SH-SY5Y (cell line): ENCODE measurements around the gene DPYD.

Experiments used
- GATA2 ChIP-seq: IDR thresholded peaks from 2 replicates; pipeline ENCODE4 v1.6.1; 2011; ENCODE audit warnings: mild to moderate bottlenecking, low read depth, low read length
- GATA3 ChIP-seq: IDR thresholded peaks from 2 replicates; pipeline ENCODE4 v1.6.1; 2011; ENCODE audit warnings: low read depth, mild to moderate bottlenecking, low read length, moderate library complexity

The DPYD gene

DNA sequence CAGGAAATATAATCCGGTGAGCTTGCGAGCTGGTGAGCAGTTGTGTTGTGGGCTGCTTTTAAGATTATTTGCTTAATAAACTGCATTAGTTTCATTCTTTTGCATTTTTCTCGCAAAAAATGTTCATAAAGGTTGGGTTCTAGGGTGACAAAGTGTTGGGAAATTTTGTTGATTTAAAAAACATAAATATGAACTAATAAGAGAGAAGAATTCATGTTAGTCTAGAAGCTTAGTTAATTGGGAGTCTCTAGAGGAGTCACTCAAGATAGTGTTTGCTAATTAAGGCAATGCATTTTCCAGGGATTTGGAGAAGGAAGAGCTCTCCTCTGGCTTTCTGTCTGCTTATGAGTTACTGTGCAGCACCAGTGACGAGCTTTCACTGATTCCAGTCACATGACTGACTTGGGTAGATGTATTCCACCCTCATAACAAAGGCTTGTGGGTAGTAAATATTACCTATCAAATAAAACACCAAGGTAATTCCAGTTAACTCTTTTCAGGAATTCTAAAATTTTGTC lies 782.3 kb downstream of the DPYD start:
- TF ChIP-seq GATA3 (no peak), GATA2 (no peak)

DNA sequence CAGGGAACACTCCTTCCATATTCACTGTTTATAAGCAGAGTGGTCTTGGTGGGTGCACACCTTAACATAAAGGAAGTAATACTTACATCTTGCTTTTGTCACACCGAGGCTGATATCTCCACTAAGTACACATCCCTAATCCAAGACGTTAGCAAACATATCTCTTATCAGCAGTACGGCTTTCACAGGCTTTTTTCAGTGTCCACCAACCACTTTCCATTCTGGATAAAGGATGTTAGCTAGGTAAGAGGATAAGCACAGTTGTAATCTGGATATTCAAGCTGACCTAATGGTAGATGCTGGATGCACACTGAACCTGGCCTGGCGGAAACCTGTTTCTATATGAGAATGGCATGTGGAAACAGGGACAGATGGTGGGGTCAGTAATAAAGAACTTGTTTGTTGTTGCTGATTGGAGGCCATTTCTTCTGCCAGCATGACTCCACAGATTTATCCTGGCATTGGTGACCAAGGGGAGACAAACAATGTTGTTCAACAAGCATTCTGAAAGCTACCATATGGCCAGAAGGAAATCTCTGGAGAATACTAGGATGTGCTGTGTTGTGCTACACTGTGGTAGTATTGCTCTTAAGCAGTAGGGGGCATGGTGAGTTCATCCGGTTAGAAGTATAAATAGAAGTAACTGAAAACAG lies 782.8 kb downstream of the DPYD start:
- TF ChIP-seq GATA2, result no peak
- no peak for TF ChIP-seq GATA3

DNA sequence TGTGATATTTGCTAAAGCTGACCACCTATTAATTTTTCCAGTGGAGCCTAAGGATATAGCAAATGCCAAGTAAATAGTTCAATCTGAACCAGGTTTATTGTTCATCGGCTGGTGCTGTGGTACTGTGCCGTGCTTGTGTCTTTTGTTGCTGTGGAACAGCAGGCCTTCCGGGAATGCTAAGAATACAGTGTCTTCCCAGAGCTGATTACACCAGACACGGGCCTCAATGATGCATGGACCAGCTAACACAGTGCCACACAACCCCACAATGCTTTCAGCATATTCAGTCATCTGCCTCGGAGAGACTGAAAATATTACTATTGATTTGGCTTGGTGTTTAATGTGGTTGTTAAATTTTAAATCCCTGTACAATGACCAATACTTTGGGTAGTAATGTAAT lies 783.8 kb downstream of the DPYD start:
- TF ChIP-seq GATA2 (no peak), GATA3 (no peak)

DNA sequence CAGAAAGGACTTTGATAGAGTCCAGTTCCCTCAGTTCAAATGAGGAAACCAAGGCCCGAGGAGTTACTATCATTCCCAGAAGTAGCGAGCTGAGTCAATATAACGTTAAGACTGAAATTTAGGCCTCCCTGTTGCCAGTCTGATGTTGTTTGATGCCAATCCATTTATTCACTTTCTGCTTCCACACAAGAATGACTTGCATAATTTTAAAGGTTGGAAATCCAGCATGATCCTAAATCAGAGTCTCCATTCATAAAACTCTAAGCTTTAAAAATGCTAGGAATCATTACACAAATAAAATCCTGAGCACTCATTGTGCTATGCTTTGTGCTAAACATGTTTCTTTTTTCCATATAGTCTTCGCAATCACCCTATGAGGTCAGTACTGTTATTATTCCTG lies 784.9 kb downstream of the DPYD start:
- TF ChIP-seq GATA2, result no peak
- no peak for TF ChIP-seq GATA3

DNA sequence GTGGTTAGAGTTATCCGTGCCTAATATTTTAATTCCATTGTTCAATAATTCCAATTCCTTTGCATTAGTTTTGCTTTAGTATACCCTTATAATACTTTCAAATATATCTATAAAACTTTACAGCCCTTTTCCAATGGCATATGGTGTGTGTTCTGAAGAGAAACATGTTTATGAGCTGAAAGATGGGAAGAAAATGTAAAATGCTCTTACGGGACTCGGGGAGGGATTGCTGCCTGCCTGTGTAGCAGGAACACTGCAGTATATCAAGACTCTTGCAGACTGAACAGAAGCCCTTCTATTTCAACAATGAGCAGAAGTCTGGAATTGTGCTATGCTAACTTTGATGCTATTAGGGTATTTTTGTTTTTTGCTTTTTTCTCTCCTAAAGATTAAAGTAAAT lies 792.4 kb downstream of the DPYD start:
- TF ChIP-seq GATA3 (no peak), GATA2 (no peak)

DNA sequence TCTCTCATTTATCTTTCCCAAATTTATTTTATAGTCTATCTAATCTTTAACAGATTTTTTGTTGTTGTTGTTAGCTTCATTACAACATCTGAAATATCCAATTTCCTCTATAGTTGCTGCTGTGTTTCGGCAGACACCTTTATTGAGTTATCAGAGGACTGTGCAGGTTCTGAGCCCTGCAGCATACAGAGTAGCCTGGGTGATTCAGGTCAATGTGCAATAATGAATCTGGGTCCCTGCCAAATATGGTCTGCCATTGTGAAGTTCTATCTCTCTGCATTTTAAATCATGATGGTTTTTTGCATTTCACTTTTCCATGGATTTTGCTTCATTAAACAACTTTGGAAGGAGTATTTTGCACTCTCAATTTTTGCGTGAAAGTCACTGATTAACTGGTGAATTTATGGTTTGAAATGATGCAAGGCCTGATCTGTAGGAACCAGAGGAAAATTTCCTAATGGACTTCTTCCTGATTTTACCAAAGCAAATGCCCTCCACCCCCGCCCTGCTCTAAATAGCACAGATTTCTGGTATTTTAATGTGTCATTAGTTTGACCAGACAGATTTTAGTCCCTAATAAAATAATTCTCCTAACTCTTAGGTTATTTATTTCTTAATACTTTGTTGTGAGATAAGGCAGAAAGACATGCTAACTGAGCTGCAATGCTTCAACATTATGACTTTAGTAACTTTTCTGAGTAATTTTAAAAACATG lies 797.0 kb downstream of the DPYD start:
- TF ChIP-seq GATA3 (no peak), GATA2 (peak; percentile 59)

DNA sequence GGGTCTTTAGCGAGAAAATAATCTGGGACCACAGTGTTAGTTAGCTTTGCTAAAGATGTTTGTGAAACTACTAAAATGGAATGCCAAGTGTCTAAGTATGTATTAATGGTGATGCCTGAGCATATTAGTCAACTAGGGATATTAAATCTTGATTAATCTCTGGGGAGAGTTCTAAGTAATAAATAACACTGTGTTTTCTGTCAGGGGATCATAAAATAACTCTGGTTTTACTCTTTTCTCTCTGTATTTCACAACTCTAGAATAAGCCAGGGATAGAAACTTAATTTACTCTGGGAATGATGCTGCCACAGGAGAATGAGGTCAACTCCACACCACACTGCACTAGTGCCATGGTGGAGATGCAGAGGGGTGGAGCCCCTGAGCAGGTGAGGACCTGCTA lies 800.0 kb downstream of the DPYD start:
- no peak for TF ChIP-seq GATA2
- no peak for TF ChIP-seq GATA3

DNA sequence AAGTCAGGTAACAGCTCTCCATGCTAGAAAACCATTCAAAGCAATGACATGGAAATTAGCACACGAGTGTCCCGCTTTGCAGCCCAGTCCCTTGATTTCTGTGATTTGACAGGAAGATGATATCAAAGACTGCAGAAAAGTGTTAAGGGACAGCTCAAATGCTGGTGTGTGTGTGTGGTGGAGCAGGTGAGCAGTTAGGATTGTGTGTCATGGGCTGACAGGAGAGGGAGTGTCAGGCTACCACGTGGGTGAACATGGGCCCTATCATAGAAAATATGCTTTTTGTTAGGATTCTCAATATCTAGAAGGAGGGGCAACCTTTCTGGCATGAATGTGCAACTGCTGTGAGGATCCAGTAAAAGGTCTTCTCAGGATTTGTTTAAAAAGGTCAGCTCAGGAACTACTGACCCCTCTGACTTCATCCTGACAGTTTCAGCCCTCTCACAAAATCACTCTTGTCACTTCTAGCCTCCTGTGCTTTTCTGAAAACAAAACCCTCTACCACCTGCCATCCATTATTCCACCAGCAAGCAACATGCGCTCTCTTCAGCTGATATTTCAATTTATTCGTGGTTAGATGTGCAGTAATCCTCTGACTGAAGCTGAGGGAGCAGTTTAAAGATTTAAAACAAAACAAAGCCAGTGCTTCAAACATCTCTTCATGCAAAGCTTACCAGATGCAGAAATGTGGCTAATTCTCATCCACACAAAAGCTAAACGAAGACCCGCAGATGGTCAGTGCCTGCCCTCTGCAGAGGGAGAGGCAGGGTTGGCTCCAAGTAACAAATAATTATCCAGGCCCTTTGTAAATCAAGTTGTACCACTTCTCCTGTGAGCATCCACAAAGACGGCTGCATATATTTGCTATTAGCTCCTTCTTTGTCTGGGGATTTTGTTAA lies 801.3 kb downstream of the DPYD start:
- TF ChIP-seq GATA3, result no peak
- no peak for TF ChIP-seq GATA2

DNA sequence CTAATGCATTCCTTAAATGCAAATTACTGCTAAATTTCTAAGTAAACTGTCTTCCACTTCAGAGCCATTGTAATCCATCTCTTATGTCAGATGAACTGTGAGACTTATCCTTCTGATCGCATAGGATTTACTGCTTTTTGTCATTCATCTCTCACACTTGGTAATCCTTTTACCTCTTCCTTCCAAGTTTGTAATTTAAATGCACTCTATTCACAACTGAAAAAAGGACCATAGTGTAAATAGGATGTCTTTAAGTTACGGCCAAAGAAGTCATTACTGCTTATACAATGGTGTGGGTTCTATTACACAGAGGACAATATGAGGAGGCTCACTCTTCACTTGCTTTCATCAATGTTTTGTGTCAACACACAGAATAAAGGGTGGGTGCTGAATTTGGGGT lies 806.0 kb downstream of the DPYD start:
- TF ChIP-seq GATA2 (no peak), GATA3 (no peak)

DNA sequence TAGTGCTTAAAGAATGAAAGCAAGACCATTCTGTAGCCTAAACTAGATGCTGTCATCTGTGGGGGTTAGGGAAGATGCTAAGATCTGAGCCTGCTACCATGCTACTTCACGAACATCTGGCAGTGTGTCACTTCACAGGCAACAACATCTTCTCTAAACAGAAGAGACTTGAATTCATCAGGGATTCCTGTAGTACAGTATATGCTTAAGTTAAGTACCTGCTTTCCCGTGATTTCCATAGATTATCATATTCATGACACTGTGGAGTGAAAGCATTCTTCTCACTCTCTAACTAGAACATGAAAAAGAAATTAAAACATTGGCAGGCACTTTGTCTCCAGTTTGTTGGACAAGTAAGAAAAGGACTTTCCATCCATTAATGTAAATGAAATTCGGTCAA lies 808.4 kb downstream of the DPYD start:
- TF ChIP-seq GATA3 (no peak), GATA2 (no peak)

DNA sequence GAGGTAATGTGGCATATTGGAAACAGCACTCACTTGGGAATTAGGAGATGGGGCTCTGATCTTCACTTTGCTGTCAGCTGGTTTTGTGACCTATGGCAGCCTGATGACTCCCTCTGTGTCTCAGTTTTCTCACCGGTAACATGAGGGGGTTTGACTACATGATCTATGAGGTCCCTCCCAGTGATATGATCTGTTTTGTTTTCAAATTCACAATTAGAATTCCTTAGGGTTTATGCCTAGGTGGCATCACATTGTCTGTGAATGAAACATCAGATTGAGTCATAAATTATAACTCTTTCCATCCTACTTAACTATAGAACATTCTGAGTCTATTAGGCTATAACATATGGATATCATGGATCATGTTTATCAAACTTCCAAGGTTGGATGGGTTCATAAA lies 812.7 kb downstream of the DPYD start:
- no peak for TF ChIP-seq GATA2
- TF ChIP-seq GATA3, result no peak

DNA sequence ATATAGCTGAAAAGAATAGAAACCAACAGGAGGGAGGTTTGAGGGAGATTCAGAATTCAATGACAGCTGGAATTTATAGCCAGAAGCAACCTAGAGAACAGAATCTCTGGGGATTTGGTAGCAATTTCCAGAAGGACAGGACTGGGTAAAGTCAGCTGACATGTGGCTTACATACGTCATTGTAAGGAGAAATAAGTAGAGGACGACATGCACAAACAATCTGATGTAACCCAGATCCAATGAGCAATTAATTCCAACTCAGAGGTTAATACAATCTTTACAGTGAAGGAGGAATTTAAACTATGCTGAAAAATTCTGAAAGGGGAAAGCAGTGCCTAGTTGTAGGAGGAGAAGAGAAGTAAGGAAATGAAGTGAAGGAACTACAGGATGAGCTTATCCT lies 815.3 kb downstream of the DPYD start:
- TF ChIP-seq GATA2, result no peak
- no peak for TF ChIP-seq GATA3

DNA sequence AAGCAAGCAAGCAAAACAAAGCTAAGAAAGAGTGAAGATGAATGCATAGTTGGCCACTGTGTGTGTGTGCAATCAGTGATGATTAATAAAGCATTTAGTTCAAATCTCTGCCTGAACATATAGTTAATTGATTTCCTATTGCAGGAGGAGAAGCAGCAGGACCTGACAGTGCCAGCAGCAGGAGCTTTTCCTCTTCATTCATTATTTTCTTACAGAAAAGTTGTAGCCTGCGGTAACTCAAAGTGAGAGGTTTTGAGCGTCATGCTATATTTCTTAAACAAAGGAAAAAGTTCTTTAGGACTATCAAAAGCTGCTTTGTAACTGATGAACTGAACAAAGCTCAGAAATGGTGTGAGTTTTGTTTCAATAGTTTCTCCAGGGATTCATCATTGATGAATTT lies 819.3 kb downstream of the DPYD start:
- TF ChIP-seq GATA3, result no peak
- no peak for TF ChIP-seq GATA2

DNA sequence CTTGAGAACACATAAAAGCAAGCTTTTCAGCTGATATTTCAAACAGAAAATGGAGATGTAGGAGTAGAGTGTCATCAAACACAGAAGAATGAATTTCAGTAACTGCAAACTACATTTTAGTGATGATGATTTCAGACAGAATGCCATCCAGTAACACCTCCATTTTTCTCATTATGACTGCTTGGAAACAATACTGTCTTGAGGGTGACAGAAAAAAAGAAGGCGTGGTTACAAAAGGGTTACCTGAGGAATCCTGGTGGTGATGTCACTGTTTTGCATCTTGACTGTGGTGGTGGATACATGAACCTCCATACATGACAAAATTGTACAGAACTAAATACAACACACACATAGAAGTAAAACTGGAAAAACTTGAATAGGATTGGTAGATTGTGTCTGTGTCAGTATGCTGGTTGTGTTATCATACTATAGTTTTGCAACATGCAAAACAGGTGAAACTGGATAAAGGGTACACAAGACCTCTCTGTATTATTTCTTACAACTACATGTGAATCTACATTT lies 823.4 kb downstream of the DPYD start:
- no peak for TF ChIP-seq GATA2
- no peak for TF ChIP-seq GATA3
